Suppressor macrophage treated with lipopolysaccharide for 1 hour (primary cell): ENCODE data around the gene CATSPERZ.

Experiments used
- DNase-seq, 3 donors: peaks; one replicate each; pipeline ENCODE4 v3.0.0-alpha.2; 2020 to 2022

The CATSPERZ gene

DNA sequence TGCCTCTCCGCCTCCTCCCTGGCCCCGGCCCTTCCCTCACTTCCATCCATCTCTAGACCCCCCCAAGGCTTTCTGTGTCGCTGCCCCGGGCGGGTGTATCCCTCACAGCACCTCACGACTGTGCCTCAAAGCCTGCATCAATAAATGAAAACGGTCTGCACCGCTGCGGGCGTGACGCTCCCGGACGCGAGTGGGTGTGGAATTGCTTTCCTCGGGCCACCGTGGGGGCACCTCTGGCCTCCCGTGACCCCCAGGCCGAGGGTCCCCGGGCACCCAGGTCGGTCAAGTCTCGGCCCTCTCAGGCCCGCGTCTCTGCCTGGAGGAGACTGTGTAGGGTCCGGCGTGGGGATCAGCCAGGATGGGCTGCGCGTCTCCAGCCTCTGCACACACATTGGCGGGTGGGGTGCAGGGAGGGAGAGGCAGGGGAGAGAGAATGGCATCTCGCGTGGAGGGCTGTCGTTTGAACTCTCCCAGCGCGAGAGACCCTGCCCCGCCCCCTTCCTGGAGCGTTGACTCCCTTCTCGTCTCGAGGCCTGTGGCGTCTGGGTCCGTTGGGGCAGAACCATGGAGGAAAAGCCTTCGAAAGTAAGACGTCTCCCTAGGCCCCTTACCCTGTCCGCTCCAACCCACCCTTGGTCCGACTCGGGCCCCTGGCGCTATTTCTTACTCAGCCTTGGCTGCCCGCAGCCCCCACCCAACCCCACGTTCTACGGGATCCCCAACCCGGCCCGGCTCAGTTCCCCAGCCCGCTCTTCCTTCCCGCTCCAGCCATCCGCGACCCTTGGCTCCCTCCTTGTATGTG is at the start of gene CATSPERZ:
Gene CATSPERZ (plus strand): TSS at position 512 of the 802 bp plus-strand sequence. CDS start 53 bp downstream, at position 565.
- DNase-seq = peak in 1 of 3 donors; percentile 21

GRCh38 chr11:64250415-64251015 is 49.6 kb upstream of the CATSPERZ start:
- no peak for DNase-seq

DNA sequence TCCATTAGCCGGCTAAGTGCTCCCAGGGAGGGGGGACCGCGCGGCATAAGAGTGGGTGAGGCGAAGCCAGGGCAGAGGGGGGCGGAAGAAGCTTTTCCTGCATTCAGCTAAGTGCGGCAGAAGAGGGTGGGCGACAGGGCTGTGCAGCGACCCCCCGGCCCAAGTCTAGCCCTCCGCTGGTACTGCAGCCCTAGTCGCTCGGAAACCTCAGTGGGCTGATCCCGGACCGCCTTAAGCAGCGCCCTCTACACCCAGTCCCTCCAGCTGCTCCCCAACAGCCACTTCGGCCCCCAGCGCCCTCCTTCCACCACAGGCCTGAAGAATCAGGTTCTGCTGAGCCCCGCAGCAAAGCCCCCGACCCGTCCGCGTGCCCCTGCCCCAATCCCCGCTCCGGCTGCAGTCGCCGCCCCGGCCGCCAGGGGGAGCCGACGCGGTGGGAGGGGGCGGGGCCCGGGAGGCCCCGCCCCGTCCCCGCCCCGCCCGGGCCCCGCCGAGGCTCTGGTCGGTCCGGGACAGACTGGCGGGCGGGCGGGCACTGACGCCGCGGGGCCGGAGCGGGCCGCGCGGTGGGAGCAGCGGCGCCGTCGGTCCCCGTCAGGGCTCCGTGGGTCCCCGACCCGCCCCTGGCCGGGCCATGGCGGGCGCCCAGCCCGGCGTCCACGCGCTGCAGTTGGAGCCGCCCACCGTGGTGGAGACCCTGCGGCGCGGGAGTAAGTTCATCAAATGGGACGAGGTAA is 49.0 kb upstream of the CATSPERZ start, which contains the start of gene PLCB3:
Gene PLCB3 (plus strand): TSS at position 515 of the 737 bp plus-strand sequence. CDS start 120 bp downstream, at position 635.
- peak; percentile 70 to 93 (median 83) for DNase-seq

- DNase-seq = no peak
These were observed 48.5 kb upstream of the CATSPERZ start for GRCh38 chr11:64251753-64252002.

DNA sequence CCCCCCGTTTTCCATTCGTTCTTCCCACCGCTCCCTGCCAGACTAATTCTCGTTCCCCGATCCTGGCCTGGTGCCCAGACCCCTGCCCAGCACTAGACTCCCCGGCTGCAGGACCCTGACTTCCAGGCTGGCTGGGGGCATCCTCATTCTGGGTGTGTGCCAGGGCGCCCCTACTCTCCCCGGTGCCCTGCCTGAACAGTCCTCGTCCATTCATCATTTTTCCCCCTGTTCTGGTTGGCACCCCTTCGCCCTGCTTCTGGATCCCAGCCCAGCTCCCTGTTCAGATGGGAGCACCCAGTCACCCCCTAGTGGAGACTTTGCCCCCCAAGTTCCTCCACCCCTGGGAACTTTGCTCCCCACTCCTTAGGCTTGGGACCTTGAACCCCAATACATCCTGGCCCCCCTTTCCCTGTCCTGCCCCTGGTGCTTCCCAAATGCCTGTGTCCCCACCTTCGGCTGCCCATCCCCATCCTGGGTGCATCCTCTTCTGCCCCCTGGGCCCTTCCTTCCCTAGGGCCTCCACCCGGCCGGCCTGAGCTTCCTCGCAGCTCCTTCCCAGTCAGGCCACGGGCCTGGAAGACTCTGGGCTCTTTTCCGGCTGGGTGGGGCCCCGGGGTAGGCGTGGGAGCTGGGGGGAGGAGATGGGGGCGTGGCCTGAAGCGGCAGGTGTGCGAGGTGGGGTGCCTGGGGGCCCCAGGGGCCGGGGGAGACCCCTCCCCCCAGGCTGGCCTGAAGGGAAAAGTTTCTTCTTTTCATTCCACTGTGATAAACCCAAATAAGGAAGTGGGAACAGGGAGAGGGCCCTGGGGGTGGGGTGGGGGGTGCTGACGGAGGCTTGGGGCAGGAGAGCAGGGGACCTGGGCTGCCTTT is 47.9 kb upstream of the CATSPERZ start:
- DNase-seq = peak; percentile 57 to 82 (median 62)

GRCh38 chr11:64253043-64253442 is 47.1 kb upstream of the CATSPERZ start:
- DNase-seq = no peak

DNA sequence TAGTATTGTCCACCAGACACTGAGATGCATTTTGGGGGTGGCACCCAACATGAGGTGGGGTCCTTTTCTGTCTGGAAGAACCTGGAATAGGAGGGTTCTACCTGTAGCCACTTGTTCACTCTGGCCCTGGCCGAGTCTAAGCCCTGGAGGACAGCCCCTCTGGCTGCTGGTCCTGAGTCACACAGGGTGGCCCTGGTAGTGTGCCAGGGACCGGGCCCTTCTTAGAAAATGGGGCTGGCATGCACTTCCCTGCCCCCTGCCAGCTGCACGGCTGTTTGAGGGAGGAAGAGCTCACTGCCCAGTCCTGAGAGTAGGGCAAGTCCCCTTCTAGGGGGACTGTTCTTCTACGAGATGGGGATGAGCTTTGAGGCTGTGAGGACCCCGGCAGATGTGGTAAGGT is 46.7 kb upstream of the CATSPERZ start:
- DNase-seq = no peak

GRCh38 chr11:64254326-64254725 is 45.8 kb upstream of the CATSPERZ start:
- DNase-seq = no peak

GRCh38 chr11:64255135-64256128 is 44.7 kb upstream of the CATSPERZ start:
- DNase-seq = no peak

DNA sequence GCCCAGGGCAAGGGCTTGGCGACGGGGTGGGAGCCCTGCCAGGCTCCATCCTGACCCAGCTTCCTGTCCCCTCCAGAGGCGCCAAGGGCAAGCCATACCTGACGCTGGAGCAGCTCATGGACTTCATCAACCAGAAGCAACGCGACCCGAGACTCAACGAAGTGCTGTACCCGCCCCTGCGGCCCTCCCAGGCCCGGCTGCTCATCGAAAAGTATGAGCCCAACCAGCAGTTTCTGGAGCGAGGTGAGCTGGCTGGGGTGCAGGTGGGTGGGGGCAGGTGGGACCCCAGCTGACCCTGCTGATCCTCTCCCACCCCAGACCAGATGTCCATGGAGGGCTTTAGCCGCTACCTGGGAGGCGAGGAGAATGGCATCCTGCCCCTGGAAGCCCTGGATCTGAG is 43.9 kb upstream of the CATSPERZ start:
- no peak for DNase-seq

DNA sequence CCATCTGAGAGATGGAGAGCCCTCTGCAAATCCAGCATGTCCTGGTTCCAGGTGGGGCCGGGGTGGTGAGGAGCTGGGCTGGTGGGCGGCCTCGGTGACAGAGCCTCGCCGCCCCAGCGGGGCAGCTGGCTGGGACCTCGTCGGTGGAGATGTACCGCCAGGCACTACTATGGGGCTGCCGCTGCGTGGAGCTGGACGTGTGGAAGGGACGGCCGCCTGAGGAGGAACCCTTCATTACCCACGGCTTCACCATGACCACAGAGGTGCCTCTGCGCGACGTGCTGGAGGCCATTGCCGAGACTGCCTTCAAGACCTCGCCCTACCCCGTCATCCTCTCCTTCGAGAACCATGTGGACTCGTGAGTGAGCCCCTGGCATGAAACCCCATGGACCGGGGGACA is 41.8 kb upstream of the CATSPERZ start:
- DNase-seq = no peak

- DNase-seq = no peak
These were observed 41.1 kb upstream of the CATSPERZ start for GRCh38 chr11:64258946-64259532.

GRCh38 chr11:64259533-64260067 is 40.6 kb upstream of the CATSPERZ start:
- DNase-seq = peak; percentile 73 to 86 (median 84)

- DNase-seq = peak; percentile 53 to 69 (median 63)
These were observed 39.9 kb upstream of the CATSPERZ start for GRCh38 chr11:64260147-64260708.

- no peak for DNase-seq
These were observed 38.5 kb upstream of the CATSPERZ start for GRCh38 chr11:64261556-64262080.

DNA sequence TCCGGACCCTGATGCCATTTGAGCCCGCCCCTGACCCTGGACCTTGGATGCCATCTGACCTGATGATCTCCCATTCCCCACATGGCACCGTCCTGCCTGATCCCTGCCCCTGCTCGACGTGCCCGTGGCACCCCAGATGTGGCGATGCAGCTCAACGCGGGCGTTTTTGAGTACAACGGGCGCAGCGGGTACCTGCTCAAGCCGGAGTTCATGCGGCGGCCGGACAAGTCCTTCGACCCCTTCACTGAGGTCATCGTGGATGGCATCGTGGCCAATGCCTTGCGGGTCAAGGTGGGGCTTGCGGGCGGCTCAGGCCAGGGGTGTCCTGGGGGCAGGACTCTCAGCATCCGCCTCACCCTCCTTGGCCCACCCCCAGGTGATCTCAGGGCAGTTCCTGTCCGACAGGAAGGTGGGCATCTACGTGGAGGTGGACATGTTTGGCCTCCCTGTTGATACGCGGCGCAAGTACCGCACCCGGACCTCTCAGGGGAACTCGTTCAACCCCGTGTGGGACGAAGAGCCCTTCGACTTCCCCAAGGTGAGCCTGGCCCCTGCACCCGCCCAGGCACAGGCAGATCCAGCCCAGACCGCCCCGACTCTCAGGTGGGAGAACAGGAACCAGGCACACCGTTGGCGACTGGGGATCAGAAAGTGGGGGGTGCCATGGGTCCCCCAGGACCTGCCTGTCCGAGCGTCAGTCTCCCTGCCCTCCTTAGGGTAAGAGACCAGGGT is 37.7 kb upstream of the CATSPERZ start:
- DNase-seq = no peak

DNA sequence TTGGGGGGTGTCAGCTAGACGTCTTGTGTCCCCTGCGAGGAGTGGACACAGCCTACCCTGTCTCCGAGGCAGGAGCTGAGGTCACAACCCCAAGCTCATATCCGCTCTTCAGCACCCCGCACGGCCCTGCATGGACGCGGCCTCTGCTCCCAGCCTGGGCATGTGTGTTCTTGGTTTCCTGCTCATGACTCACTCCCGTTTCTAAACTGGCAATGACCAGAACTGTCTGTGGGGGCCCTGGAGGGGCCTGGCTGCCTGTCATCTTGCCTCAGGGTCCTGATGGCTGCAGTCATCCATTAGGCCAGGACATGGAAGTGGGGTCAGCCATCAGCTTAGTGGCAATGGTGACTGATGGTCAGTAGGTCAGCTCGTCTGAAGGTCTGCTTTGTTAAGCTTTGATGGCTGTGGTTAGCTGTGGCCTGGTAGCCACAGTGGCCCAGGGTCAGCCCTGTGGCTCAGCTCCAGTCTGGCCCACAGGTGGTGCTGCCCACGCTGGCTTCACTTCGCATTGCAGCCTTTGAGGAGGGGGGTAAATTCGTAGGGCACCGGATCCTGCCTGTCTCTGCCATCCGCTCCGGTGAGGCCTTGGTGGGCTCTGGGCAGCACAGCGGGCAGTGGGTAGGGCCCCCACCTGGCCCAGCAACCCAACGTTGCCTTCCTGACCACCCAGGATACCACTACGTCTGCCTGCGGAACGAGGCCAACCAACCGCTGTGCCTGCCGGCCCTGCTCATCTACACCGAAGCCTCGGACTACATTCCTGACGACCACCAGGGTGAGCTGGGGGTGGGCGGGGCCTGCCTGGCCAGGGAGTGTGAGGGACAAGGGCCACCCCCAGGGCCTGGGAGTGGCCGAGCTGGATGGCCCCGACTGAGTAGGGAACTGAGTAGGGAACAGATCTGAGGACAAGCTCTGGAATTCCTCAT is 36.9 kb upstream of the CATSPERZ start:
- no peak for DNase-seq

DNA sequence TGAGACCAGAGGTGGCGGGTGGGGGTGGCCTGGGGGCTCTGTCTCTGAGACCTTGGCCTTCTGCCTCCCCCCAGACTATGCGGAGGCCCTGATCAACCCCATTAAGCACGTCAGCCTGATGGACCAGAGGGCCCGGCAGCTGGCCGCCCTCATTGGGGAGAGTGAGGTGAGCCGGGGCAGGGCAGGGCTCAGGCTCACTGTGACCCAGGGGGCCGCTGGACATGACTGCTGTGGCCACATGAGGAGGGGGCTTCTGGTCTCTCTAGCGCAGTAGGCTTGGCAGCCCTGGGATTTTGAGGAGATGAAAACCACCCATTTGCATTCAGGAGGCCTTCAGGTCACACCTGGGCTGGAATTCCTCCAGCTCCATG is 36.2 kb upstream of the CATSPERZ start:
- no peak for DNase-seq
